ENCODE data around the gene GAS1.

DNA sequence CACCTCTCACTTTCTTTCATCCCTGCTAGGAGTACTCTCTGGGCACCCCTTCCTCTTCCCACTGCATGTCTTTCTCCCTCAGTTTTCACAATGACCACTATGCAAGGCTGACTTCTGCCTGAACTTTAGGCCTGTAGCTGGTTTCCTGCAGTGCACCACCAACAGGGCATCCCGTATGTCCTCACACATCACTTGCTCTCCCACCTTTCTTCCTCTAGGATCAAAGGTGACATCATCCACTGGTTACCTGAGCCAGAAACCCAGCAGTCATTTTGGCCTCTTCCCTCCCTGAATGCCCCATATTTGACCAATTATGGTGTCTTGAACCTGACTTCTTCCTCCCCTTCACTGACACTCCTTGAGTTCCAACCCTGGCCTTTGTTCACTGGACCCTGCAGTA lies 8.5 kb downstream of the GAS1 start:
- TF ChIP-seq, protein P1, sequence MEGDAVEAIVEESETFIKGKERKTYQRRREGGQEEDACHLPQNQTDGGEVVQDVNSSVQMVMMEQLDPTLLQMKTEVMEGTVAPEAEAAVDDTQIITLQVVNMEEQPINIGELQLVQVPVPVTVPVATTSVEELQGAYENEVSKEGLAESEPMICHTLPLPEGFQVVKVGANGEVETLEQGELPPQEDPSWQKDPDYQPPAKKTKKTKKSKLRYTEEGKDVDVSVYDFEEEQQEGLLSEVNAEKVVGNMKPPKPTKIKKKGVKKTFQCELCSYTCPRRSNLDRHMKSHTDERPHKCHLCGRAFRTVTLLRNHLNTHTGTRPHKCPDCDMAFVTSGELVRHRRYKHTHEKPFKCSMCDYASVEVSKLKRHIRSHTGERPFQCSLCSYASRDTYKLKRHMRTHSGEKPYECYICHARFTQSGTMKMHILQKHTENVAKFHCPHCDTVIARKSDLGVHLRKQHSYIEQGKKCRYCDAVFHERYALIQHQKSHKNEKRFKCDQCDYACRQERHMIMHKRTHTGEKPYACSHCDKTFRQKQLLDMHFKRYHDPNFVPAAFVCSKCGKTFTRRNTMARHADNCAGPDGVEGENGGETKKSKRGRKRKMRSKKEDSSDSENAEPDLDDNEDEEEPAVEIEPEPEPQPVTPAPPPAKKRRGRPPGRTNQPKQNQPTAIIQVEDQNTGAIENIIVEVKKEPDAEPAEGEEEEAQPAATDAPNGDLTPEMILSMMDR (IDR thresholded peaks at IDR 0.05), result no peak
- TF ChIP-seq POLR2A (IDR thresholded peaks at IDR 0.05), result no peak

Measured in right lobe of liver (tissue), 4 donors.